ENCODE measurements around the gene FAM200C. TPM values are rescaled to one million over a fixed set of nuclear protein-coding genes. Genes with fewer than 3 reads are reported as not detected.

The FAM200C gene
- total RNA-seq, 1 experiment from 2014 or later = 4.2 TPM

DNA sequence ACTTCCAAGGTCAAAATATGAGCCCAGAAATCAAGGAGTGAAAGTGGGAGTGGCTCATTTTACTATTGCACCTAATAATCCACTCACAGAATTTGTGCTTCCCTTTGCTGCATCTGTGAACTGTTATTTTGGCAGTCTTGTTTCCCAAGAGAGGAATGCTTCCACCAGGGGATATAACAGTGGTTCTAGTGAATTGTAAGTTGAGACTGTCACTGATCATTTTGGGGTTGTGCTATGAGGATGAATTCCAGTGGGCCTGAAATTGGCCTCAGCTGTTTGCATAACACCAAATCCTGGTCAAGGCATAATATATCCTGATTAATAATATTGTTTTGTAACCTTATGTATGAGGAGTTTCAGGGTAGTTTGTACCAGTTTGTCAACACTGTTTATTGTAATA lies 14.4 kb downstream of the FAM200C start (continued):
- TF ChIP-seq JUND (IDR thresholded peaks at IDR 0.05) (no peak), FOSL1 (IDR thresholded peaks at IDR 0.05; ENCODE audit: low read depth) (no peak), YY1 (IDR thresholded peaks at IDR 0.05; ENCODE audit: extremely low read depth, insufficient replicate concordance, low read depth, low read length) (no peak), TCF7L2 (IDR thresholded peaks at IDR 0.05; ENCODE audit: borderline replicate concordance, extremely low read depth, insufficient read depth, insufficient read length) (no peak), EZH2phosphoT487 (IDR thresholded peaks at IDR 0.05; ENCODE audit: borderline replicate concordance) (no peak), RAD21 (IDR thresholded peaks at IDR 0.05; ENCODE audit: low read depth) (no peak)

- DNase-seq (ENCODE audit: low read depth, low spot score) = no peak
These were observed 15.2 kb downstream of the FAM200C start for GRCh38 chr5:160384681-160385080.

More at GRCh38 chr5:160384681-160385080, 15.2 kb downstream of the FAM200C start:
- Histone ChIP-seq H3K4me2 (ENCODE audit: low read length) (no peak overlapping the region), H3K36me3 (ENCODE audit: control insufficient read depth in 1 of 2, insufficient read depth in 2 of 2, low read length in 2 of 2) (no peaks in the 10 kb centered on the region), H3K9ac (ENCODE audit: low read length) (no peak overlapping the region), H3K27me3 (ENCODE audit: insufficient read depth, low read length) (peaks cover 5% of the 10 kb centered on the region; the same call in 1 of the 2 replicates), H3K4me3 (replicated peaks in 1 of 2; ENCODE audit: low read depth in 1 of 2, low read length in 2 of 2) (no peak overlapping the region), H3K9me2 (ENCODE audit: insufficient read depth) (no peaks in the 10 kb centered on the region), H2AFZ (ENCODE audit: low read depth, low read length, poor library complexity, severe bottlenecking) (no peak overlapping the region), H3K4me1 (ENCODE audit: control insufficient read depth in 1 of 2, insufficient read depth in 2 of 2, low read length in 2 of 2) (no peaks in the 10 kb centered on the region), H4K20me1 (ENCODE audit: insufficient read depth) (no peaks in the 10 kb centered on the region), H3K79me2 (ENCODE audit: insufficient read depth, low read length) (no peaks in the 10 kb centered on the region), H3K9me3 (ENCODE audit: control insufficient read depth in 1 of 2, insufficient read depth in 1 of 2, low read depth in 1 of 2, low read length in 2 of 2) (no peaks in the 10 kb centered on the region; a peak in 1 of 4 replicates), H3K27ac (ENCODE audit: low read depth, low read length) (no peak overlapping the region)
- RAD21 ChIA-PET (ENCODE audit: low non-redundant PET in 1 of 2, low total read pairs in 2 of 2, uncharacterized antibody in 2 of 2, unreplicated experiment in 2 of 2) = no interaction called here
- intact Hi-C loops (cut with micrococcal nuclease) = no loop called here
- POLR2A ChIA-PET = interaction anchor here (0.7 kb wide), 1 partner anchor 17 kb away, joined by 3 read pairs; no protein-coding TSS in a partner anchor
- TF ChIP-seq, protein P1, sequence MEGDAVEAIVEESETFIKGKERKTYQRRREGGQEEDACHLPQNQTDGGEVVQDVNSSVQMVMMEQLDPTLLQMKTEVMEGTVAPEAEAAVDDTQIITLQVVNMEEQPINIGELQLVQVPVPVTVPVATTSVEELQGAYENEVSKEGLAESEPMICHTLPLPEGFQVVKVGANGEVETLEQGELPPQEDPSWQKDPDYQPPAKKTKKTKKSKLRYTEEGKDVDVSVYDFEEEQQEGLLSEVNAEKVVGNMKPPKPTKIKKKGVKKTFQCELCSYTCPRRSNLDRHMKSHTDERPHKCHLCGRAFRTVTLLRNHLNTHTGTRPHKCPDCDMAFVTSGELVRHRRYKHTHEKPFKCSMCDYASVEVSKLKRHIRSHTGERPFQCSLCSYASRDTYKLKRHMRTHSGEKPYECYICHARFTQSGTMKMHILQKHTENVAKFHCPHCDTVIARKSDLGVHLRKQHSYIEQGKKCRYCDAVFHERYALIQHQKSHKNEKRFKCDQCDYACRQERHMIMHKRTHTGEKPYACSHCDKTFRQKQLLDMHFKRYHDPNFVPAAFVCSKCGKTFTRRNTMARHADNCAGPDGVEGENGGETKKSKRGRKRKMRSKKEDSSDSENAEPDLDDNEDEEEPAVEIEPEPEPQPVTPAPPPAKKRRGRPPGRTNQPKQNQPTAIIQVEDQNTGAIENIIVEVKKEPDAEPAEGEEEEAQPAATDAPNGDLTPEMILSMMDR (IDR thresholded peaks at IDR 0.05 in 2 of 3, conservative IDR thresholded peaks at IDR 0.05 in 1 of 3; ENCODE audit: borderline replicate concordance in 1 of 3, insufficient read depth in 1 of 3, low read depth in 2 of 3, low read length in 2 of 3) = no peak
- TF ChIP-seq MAX (IDR thresholded peaks at IDR 0.05) (no peak), ATF3 (IDR thresholded peaks at IDR 0.05) (no peak), SP1 (IDR thresholded peaks at IDR 0.05; ENCODE audit: low read depth) (no peak), FOSL1 (IDR thresholded peaks at IDR 0.05; ENCODE audit: low read depth) (no peak), POLR2A (IDR thresholded peaks at IDR 0.05; ENCODE audit: borderline replicate concordance, extremely low read depth, insufficient read depth, insufficient read length) (no peak), EZH2phosphoT487 (IDR thresholded peaks at IDR 0.05; ENCODE audit: borderline replicate concordance) (no peak), ELF1 (IDR thresholded peaks at IDR 0.05; ENCODE audit: borderline replicate concordance, low read depth) (no peak), EZH2 (IDR thresholded peaks at IDR 0.05) (no peak)
- TF ChIP-seq, protein P2, sequence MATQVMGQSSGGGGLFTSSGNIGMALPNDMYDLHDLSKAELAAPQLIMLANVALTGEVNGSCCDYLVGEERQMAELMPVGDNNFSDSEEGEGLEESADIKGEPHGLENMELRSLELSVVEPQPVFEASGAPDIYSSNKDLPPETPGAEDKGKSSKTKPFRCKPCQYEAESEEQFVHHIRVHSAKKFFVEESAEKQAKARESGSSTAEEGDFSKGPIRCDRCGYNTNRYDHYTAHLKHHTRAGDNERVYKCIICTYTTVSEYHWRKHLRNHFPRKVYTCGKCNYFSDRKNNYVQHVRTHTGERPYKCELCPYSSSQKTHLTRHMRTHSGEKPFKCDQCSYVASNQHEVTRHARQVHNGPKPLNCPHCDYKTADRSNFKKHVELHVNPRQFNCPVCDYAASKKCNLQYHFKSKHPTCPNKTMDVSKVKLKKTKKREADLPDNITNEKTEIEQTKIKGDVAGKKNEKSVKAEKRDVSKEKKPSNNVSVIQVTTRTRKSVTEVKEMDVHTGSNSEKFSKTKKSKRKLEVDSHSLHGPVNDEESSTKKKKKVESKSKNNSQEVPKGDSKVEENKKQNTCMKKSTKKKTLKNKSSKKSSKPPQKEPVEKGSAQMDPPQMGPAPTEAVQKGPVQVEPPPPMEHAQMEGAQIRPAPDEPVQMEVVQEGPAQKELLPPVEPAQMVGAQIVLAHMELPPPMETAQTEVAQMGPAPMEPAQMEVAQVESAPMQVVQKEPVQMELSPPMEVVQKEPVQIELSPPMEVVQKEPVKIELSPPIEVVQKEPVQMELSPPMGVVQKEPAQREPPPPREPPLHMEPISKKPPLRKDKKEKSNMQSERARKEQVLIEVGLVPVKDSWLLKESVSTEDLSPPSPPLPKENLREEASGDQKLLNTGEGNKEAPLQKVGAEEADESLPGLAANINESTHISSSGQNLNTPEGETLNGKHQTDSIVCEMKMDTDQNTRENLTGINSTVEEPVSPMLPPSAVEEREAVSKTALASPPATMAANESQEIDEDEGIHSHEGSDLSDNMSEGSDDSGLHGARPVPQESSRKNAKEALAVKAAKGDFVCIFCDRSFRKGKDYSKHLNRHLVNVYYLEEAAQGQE (IDR thresholded peaks at IDR 0.05; ENCODE audit: low read depth) = no peak
- CTCF ChIA-PET = no interaction called here
- no TSS peak for BruUV-seq (replicated peaks)
- no peak for ATAC-seq
